ENCODE results near the gene RRP15.
"Not testable (repeated sequence)": the region's sequence is repeated elsewhere in the genome, so short reads cannot be mapped to it uniquely, and the experiment has no call there.

GRCh38 chr1:218320182-218320581, 35.1 kb downstream of the RRP15 start:
- not testable (repeated sequence) for TF ChIP-seq POLR2AphosphoS5 (IDR thresholded peaks at IDR 0.05); CTCF (IDR thresholded peaks at IDR 0.05); EP300 (IDR thresholded peaks at IDR 0.05; ENCODE audit: low read depth); POLR2A (IDR thresholded peaks at IDR 0.05)

Data from transverse colon (tissue), 4 donors.